Fibroblast of lung (primary cell): ENCODE data around the gene SPATC1L. TPM values are rescaled to one million over a fixed set of nuclear protein-coding genes. Genes with fewer than 3 reads are reported as not detected.

ENCODE experiments used
- DNase-seq, 2 donors: peaks; one replicate each; pipeline versions ENCODE4 v3.0.0 to v3.0.0-alpha.2; 2010; ENCODE audit warnings: low read depth in 2 of 2
- H2AFZ ChIP-seq: 2 replicates; pipeline ENCODE4 v1.5.1; 2012; ENCODE audit warnings: low read length, control low read depth, inconsistent platforms
- H3K27ac ChIP-seq: 2 replicates; pipeline ENCODE4 v1.5.1; 2011; ENCODE audit warnings: low read length, control low read depth; ENCODE audit not compliant: insufficient read depth
- H3K27me3 ChIP-seq: 2 replicates; pipeline ENCODE4 v1.5.1; 2011; ENCODE audit warnings: mild to moderate bottlenecking, low read length; ENCODE audit not compliant: control insufficient read depth, insufficient read depth
- H3K36me3 ChIP-seq: 2 replicates; pipeline ENCODE4 v1.5.1; 2011; ENCODE audit warnings: low read length; ENCODE audit not compliant: control insufficient read depth, insufficient read depth
- H3K4me1 ChIP-seq: 2 replicates; pipeline ENCODE4 v1.5.1; 2011; ENCODE audit warnings: low read length; ENCODE audit not compliant: control insufficient read depth, insufficient read depth; ENCODE audit errors: extremely low read depth
- H3K4me2 ChIP-seq: 2 replicates; pipeline ENCODE4 v1.5.1; 2011; ENCODE audit warnings: low read length, control low read depth; ENCODE audit not compliant: insufficient read depth; ENCODE audit errors: extremely low read depth
- H3K4me3 ChIP-seq, 4 experiments: fragments of 200-600 bp in 1 of 4; sonication (generic) in 1 of 4; replicated peaks in 1 of 4; 2 replicates each; pipeline ENCODE4 v1.5.1; 2011 to 2016; ENCODE audit warnings: low read length in 4 of 4, low read depth in 3 of 4, mild to moderate bottlenecking in 3 of 4, control low read depth in 2 of 4, inconsistent platforms in 1 of 4, mixed read lengths in 1 of 4; ENCODE audit not compliant: insufficient read depth in 1 of 4; ENCODE audit errors: control extremely low read depth in 1 of 4
- H3K79me2 ChIP-seq: 2 replicates; pipeline ENCODE4 v1.5.1; 2012; ENCODE audit warnings: mild to moderate bottlenecking, low read length, inconsistent platforms; ENCODE audit not compliant: control insufficient read depth, insufficient read depth
- H3K9ac ChIP-seq: 2 replicates; pipeline ENCODE4 v1.5.1; 2011; ENCODE audit warnings: mild to moderate bottlenecking, low read length, control low read depth; ENCODE audit not compliant: insufficient read depth
- H3K9me3 ChIP-seq: 2 replicates; pipeline ENCODE4 v1.5.1; 2012; ENCODE audit warnings: low read depth, low read length; ENCODE audit not compliant: control insufficient read depth, insufficient read depth
- H4K20me1 ChIP-seq: 2 replicates; pipeline ENCODE4 v1.5.1; 2011; ENCODE audit warnings: low read length; ENCODE audit not compliant: control insufficient read depth, insufficient read depth; ENCODE audit errors: extremely low read depth
- EZH2 ChIP-seq: IDR thresholded peaks from 2 replicates; pipeline ENCODE4 v1.5.1; 2012; ENCODE audit warnings: low read length, control low read depth, mild to moderate bottlenecking; ENCODE audit errors: missing control alignments
- polyA plus RNA-seq, 2 donors: library from polyadenylated mRNA; depleted of rRNA in 1 of 2; stranded (reverse) in 1 of 2; unstranded in 1 of 2; fragments of >200 nt; gene quantifications; 2 replicates each; pipeline ENCODE4 v1.2.1, GENCODE V29; 2011 to 2012; ENCODE audit warnings: missing spikeins in 1 of 2
- total RNA-seq: library from RNA; depleted of rRNA; stranded (reverse); fragments of >200 nt; gene quantifications from 2 replicates; pipeline ENCODE4 v1.2.1, GENCODE V29; 2014
- TF ChIP-seq, protein P1 (sequence below), 2 donors: IDR thresholded peaks in 1 of 2; conservative IDR thresholded peaks in 1 of 2; 1 replicate in 1 of 2; 2 replicates in 1 of 2; pipeline ENCODE4 v1.5.1; 2011 to 2012; ENCODE audit warnings: low read length in 2 of 2, control low read depth in 1 of 2, inconsistent platforms in 1 of 2, low read depth in 1 of 2, mild to moderate bottlenecking in 1 of 2

Gene SPATC1L
- total and polyA plus RNA-seq, 2 donors (not counting 1 experiment from before 2014, with no cell fraction given): 2.9 to 9.6 TPM

- Histone ChIP-seq H2AFZ (no peak overlapping the region), H3K4me3 (no peak overlapping the region), H3K4me2 (no peak overlapping the region), H3K9ac (no peak overlapping the region), H3K4me1 (no peaks in the 10 kb centered on the region), H3K27ac (peak overlapping the region; percentile 43), H4K20me1 (no peaks in the 10 kb centered on the region), H3K27me3 (no peaks in the 10 kb centered on the region), H3K79me2 (peaks cover 8% of the 10 kb centered on the region), H3K36me3 (peaks cover 71% of the 10 kb centered on the region), H3K9me3 (no peaks in the 10 kb centered on the region)
- TF ChIP-seq, protein P1, sequence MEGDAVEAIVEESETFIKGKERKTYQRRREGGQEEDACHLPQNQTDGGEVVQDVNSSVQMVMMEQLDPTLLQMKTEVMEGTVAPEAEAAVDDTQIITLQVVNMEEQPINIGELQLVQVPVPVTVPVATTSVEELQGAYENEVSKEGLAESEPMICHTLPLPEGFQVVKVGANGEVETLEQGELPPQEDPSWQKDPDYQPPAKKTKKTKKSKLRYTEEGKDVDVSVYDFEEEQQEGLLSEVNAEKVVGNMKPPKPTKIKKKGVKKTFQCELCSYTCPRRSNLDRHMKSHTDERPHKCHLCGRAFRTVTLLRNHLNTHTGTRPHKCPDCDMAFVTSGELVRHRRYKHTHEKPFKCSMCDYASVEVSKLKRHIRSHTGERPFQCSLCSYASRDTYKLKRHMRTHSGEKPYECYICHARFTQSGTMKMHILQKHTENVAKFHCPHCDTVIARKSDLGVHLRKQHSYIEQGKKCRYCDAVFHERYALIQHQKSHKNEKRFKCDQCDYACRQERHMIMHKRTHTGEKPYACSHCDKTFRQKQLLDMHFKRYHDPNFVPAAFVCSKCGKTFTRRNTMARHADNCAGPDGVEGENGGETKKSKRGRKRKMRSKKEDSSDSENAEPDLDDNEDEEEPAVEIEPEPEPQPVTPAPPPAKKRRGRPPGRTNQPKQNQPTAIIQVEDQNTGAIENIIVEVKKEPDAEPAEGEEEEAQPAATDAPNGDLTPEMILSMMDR (conservative IDR thresholded peaks at IDR 0.05 in 1 of 2, IDR thresholded peaks at IDR 0.05 in 1 of 2; ENCODE audit: low read depth in 1 of 2, low read length in 2 of 2): no peak
- no peak for TF ChIP-seq EZH2
- peak in 1 of 2 donors; percentile 30 for DNase-seq
Observed at GRCh38 chr21:46128106-46128932, 55.9 kb downstream of the SPATC1L start.

GRCh38 chr21:46127239-46128105 is 56.8 kb downstream of the SPATC1L start:
- no peaks in the 10 kb centered on the region for H3K9me3 ChIP-seq
- H3K27me3 ChIP-seq: no peaks in the 10 kb centered on the region
- no peak overlapping the region for H3K9ac ChIP-seq
- no peak overlapping the region for H3K4me2 ChIP-seq
- H3K79me2 ChIP-seq: peaks cover 9% of the 10 kb centered on the region
- DNase-seq: no peak
- H3K4me3 ChIP-seq: no peak overlapping the region
- no peaks in the 10 kb centered on the region for H4K20me1 ChIP-seq
- no peak for TF ChIP-seq EZH2
- TF ChIP-seq, protein P1 (conservative IDR thresholded peaks at IDR 0.05 in 1 of 2, IDR thresholded peaks at IDR 0.05 in 1 of 2; ENCODE audit: low read depth in 1 of 2, low read length in 2 of 2): no peak
- no peaks in the 10 kb centered on the region for H3K4me1 ChIP-seq
- H2AFZ ChIP-seq: no peak overlapping the region
- H3K36me3 ChIP-seq: peaks cover 71% of the 10 kb centered on the region
- H3K27ac ChIP-seq: no peak overlapping the region
